ENCODE data around the gene CSAG1.
"Not testable (repeated sequence)": the region's sequence is repeated elsewhere in the genome, so short reads cannot be mapped to it uniquely, and the experiment has no call there.

The CSAG1 gene

GRCh38 chrX:152681012-152681411, 52.5 kb downstream of the CSAG1 start:
- not testable (repeated sequence) for H3K9ac ChIP-seq (ENCODE audit: low read length); H3K36me3 ChIP-seq (ENCODE audit: control insufficient read depth, insufficient read depth, low read length); H3K4me1 ChIP-seq (ENCODE audit: control insufficient read depth, insufficient read depth, low read length); H3K27me3 ChIP-seq (ENCODE audit: control insufficient read depth, insufficient read depth, low read length); H3K27ac ChIP-seq (ENCODE audit: low read depth, low read length); H3K4me3 ChIP-seq (ENCODE audit: low read depth, low read length); H3K9me3 ChIP-seq (ENCODE audit: control insufficient read depth, insufficient read depth, low read depth, low read length)

All from HUES6 (cell line).